Measurements from ENCODE around the gene TICAM2.

GRCh38 chr5:115616892-115617291 is 14.6 kb upstream of the TICAM2 start:
- no peak for TF ChIP-seq CTCF (IDR thresholded peaks at IDR 0.05; ENCODE audit: low read depth, low read length)
- TF ChIP-seq POLR2A (IDR thresholded peaks at IDR 0.05; ENCODE audit: extremely low read depth, insufficient read length): no peak
- TF ChIP-seq MAX (IDR thresholded peaks at IDR 0.05; ENCODE audit: low read depth, low read length): no peak
- TF ChIP-seq MYC (IDR thresholded peaks at IDR 0.05; ENCODE audit: low read depth, low read length): no peak
